ENCODE results near the gene CCDC141. TPM values are rescaled to one million over a fixed set of nuclear protein-coding genes. Genes with fewer than 3 reads are reported as not detected.

Gene CCDC141
- total and polyA plus RNA-seq, 8 donors: 0.66 to 11.3 (median 5.4) TPM

GRCh38 chr2:178881075-178881474 is 168.9 kb downstream of the CCDC141 start:
- Histone ChIP-seq H3K9me3 (no peaks in the 10 kb centered on the region), H3K27me3 (no peaks in the 10 kb centered on the region), H3K36me3 (no peaks in the 10 kb centered on the region), H3K4me3 (no peak overlapping the region), H3K27ac (no peak overlapping the region), H3K4me1 (peaks cover 6 to 19% (median 14%) of the 10 kb centered on the region in 3 donors)
- FAIRE-seq (no peak), ATAC-seq (no peak), DNase-seq (no peak)
- intact Hi-C loops (cut with DNase I): no loop called here
- no peak for TF ChIP-seq CTCF (IDR thresholded peaks at IDR 0.05)
- 98 to 100% methylated on average over 1 of the region's 1 CpG for WGBS, 2 donors

- Histone ChIP-seq H3K27me3 (no peaks in the 10 kb centered on the region), H3K9me3 (no peaks in the 10 kb centered on the region), H3K4me3 (no peak overlapping the region), H3K4me1 (peaks cover 6 to 12% (median 7%) of the 10 kb centered on the region in 3 donors), H3K27ac (no peak overlapping the region), H3K36me3 (no peaks in the 10 kb centered on the region)
- 46 to 80% methylated on average over 3 of the region's 3 CpGs for WGBS, 2 donors
- intact Hi-C loops (cut with DNase I): no loop called here
- no peak for FAIRE-seq
- TF ChIP-seq CTCF (IDR thresholded peaks at IDR 0.05): no peak
- DNase-seq: no peak
- no peak for ATAC-seq
These were observed 169.7 kb downstream of the CCDC141 start for GRCh38 chr2:178880257-178880656.

- TF ChIP-seq CTCF (IDR thresholded peaks at IDR 0.05): no peak
- Histone ChIP-seq H3K27me3 (no peaks in the 10 kb centered on the region), H3K36me3 (no peaks in the 10 kb centered on the region), H3K27ac (peak overlapping the region in 1 of 4 donors; percentile 74), H3K4me1 (no peaks in the 10 kb centered on the region), H3K9me3 (no peaks in the 10 kb centered on the region), H3K4me3 (peak overlapping the region in 1 of 4 donors; percentile 16)
- 59 to 95% methylated on average over 2 of the region's 2 CpGs for WGBS, 2 donors
- FAIRE-seq (no peak), ATAC-seq (no peak), DNase-seq (no peak)
- intact Hi-C loops (cut with DNase I): no loop called here
These were observed 172.1 kb downstream of the CCDC141 start for GRCh38 chr2:178877874-178878273.

GRCh38 chr2:178874529-178875240 is 175.3 kb downstream of the CCDC141 start:
- Histone ChIP-seq H3K4me1 (no peaks in the 10 kb centered on the region), H3K36me3 (no peaks in the 10 kb centered on the region), H3K9me3 (no peaks in the 10 kb centered on the region), H3K27ac (peak overlapping the region; percentile 47 to 74 (median 64)), H3K27me3 (no peaks in the 10 kb centered on the region), H3K4me3 (peak overlapping the region in 2 of 4 donors; percentile 16 to 20)
- intact Hi-C loops (cut with DNase I): no loop called here
- DNase-seq (peak in 4 of 6 donors; percentile 20 to 48 (median 26)), FAIRE-seq (no peak), ATAC-seq (peak; percentile 86 to 93 (median 88))
- WGBS, 2 donors: 34 to 63% methylated on average over 8 of the region's 8 CpGs
- TF ChIP-seq CTCF (IDR thresholded peaks at IDR 0.05): no peak

- TF ChIP-seq CTCF (IDR thresholded peaks at IDR 0.05): no peak
- 41 to 68% methylated on average over 3 of the region's 3 CpGs for WGBS, 2 donors
- Histone ChIP-seq H3K4me1 (no peaks in the 10 kb centered on the region), H3K27me3 (no peaks in the 10 kb centered on the region), H3K9me3 (no peaks in the 10 kb centered on the region), H3K4me3 (peak overlapping the region in 2 of 4 donors; percentile 16 to 20), H3K27ac (peak overlapping the region in 1 of 4 donors; percentile 74), H3K36me3 (no peaks in the 10 kb centered on the region)
- intact Hi-C loops (cut with DNase I): no loop called here
- ATAC-seq: peak in 2 of 4 donors; percentile 44 to 62
- FAIRE-seq: no peak
- no peak for DNase-seq
These were observed 176.0 kb downstream of the CCDC141 start for GRCh38 chr2:178873912-178874311.
